HG02870 (cell line): ENCODE results near the gene BAHD1.

ENCODE experiments used
- ATAC-seq: cut with Tn5 transposase; IDR thresholded peaks from one replicate; pipeline ENCODE4 v1.9.1; 2021; ENCODE audit warnings: mild to moderate bottlenecking, moderate library complexity; ENCODE audit not compliant: unreplicated experiment

BAHD1 gene

DNA sequence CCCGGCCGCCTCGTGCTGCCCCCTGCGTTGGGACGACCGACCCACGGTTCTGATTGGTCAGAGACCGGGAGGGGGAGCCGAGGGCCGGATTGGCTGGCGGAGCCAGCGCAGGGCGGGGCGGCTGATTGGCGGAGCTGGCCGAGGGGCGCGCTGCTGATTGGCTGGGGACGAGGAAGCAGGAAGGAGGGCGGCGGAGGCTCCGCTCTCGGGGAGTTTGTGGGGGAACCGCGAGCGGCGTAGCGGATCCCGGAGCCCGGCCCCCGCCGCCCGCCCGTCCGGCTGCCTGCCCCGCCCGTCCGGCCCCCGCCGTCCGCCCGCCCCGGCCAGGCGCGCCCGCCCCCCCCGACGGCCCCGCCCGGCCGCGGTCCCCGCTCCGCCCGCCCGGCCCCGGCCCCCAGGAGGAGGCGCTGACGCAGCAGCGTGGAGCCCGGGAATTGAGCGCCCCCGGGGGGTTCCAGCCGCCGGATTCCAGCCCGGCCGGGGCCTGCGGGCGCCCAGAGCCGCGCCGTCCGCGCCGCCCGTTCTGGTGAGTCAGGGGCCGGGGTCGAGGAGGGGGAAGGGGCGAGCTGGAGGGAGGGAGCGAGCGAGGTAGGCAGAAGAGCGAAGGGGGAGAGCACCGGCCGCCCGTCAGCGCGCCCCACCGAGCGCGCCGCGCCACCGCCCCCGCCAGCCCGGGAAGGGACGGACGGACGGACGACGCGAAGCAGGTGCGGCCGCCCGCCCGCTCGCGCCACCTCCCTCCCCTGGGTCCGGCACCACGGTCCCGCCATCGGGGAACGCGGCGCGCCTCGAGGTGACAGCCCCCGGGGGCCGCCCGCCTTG, at the start of gene BAHD1:
TSS of gene BAHD1 (plus strand) at position 211 of the 822 bp plus-strand sequence. CDS start 17,512 bp downstream, outside the sequence.
- ATAC-seq = peak; percentile 88

DNA sequence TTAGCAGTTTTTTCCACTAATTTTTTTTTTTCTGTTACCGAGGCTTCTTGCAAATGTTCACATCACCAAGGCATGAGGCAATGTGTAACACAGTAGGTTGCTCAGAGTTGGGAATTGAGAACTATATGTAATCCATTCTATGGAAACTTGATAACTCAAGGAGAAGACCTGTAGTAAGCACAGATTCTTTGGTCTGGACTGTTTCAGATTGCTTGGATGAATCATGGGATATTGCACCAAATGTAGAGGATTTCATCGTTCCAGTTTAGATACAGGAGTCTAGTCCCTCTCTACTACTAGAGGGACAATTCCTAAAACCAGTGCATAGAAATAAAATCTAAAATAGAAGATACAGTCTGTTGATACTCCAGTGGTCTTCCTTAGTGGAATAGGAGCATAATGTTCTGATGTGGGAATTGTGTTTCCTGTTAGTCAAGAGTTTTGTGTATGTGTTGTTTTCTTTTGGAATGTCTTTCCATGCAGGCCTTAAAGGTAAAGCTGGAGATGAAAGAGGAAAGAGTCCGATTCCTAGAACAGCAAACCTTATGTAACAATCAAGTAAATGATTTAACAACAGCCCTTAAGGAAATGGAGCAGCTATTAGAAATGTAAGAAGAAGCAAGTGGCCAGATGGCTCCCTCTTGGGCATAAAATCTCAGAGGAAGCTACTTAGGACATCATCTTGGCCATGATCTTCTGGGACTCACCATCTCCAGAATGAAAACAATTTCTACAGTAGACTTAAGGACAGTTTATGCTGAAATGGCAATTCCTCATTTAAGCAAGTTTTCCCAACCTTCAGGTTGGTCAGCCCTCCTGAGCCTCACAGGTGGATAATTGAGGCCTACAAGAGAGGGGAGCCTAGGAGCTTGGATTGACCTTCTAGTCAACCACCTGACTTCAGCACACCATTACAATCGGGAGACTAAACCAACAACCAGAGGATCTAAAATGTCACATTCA, 47.5 kb upstream of the BAHD1 start:
- ATAC-seq = no peak

DNA sequence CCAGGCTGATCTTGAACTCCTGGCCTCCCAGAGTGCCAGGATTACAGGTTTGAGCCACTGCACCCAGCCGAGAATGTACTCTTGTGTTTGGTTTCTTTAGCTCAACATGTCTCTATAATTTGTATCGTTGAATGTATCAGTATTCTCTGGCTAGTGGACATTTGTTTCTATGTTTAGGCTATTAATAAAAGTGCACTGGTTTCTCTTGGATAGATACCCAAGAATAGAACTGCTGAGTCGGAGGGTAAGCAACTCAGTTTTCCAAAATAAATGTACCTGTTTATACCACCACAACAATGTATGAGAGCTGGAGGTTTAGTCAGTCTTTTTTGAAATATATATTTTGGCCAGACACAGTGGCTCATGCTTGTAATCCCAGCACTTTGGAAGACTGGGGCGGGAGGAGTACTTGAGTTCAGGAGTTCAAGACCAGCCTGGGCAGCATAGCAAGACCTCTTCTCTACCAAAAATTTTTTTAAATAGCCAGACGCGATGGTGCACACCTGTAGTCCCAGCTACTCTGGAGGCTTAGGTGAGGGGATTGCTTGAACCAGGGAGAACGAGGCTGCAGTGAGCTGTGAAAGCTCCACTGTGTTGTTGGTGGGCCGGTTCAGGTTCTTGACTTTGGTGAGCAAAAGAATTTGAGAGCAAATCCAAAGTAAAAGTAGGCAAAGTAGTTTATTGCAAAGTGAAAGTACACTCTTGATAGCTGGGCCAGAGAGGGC, 42.9 kb upstream of the BAHD1 start:
- ATAC-seq = no peak

DNA sequence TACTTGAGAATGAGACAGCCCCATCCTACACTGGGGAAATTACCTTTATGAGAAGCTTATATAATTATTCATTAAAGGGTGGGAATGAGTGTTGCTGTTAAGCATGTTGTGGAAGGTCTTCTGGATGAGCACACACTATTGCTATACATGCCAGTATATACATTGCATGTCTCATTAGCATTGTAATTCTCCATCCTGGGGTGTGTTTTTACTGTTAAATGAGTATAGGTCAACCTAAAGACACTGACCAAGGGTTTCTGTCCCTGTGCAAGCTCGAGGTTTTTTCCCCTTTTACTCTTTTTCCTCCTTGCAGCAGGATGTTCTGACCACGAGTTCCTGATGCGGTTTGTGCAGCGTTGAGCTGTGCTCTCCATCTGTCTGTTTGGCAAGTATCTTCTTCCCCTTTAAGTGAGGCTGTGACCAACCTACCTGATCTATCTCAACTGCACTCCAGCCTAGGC, 42.3 kb upstream of the BAHD1 start:
- peak; percentile 89 for ATAC-seq

DNA sequence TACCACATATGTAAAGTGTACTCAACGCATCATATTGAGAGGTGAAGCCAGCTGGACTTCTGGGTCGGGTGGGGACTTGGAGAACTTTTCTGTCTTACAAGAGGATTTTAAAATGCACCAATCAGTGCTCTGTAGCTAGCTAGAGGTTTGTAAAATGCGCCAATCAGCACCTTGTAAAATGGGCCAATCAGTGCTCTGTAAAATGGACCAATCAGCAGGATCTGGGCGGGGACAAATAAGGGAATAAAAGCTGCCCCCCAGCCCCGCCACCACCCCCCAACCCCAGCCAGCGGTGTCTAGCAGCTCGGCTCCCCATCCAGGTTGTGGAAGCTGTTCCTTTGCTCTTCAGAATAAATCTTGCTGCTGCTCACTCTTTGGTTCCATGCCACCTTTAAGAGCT, 41.4 kb upstream of the BAHD1 start:
- no peak for ATAC-seq

DNA sequence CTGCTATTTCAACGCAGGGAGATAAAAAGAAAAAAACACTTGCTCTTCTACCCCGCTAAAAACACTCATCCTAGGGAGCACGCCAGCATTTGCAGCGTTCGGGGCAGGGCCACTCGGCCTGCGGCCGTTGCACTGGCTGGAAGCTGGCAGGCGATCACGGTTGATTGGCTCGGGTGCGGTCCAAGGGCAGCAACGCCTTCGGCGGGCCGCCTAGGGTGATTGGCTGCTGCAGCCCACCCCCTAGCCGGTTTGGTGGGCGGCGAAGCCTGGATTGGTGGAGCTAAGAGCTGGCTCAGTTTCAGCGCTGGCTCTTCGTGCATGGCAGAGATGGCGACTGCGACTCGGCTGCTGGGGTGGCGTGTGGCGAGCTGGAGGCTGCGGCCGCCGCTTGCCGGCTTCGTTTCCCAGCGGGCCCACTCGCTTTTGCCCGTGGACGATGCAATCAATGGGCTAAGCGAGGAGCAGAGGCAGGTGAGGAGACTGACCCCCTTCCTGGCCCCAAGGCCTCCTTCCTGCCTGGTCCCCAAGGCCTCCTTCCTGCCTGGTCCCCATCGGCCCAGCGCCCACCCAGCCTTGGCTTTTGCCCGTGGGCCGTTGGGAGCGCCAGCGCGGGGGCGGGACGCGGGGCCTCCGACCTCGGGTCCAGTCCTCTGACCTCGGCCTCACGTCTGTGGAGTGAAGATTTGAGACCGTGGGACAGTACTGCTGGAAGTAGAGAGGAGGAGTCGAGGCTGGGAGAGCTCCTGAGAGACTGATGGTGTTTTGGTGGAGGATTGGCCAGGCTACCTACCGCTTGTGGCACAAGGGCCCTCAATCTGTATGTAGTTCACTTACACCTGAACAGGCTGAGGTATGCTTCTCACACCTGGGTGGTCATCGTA, 35.0 kb upstream of the BAHD1 start, which contains the start of gene IVD:
TSS of gene IVD (plus strand) at position 295 of the 881 bp plus-strand sequence. CDS start at position 328, 33 bp downstream.
- ATAC-seq = peak; percentile 69

DNA sequence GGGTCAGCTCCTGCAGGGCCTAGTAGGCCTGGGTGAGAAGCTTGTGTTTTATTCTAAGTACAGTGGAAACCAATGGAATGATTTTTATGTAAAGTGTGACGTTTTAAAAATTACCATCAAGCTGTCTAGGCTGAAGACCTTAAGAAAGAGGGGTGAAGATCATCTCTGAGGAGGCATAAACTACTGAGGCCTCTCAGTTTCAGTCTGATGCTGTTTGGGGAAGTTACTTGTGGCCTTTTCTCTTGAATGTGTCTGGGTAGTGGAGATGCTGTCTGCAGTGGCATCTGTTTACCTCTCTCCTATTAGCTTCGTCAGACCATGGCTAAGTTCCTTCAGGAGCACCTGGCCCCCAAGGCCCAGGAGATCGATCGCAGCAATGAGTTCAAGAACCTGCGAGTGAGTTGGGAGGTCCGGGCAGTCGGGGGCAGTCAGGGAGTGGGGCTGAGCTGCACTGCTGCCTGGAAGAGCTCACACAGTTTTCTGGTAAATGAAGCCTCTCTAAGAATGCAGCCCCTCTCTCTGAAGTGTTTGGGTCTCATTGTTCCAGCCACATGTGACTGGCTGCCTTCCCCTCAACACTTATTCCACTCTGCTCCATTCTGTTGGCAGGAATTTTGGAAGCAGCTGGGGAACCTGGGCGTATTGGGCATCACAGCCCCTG, 33.3 kb upstream of the BAHD1 start:
- ATAC-seq = peak; percentile 64

DNA sequence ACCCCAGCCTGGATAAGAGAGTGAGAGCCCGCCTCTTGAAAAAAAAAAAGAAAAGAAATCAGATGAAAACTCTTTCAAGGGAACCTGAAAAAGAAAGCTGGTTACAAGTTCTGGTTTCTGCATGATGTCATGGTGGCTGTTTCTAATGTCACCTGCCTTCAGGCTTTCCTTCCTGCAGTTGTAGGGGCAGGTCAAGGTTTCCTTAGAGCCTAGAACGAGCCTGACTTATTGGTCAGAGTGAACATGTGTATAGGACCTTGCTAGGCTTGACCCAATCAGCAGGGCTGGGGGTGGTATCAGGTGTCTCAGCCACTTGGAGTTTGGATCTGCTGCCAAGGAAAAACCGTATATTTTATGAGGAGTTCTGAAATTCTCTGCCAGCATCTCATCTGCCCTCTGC, 31.4 kb upstream of the BAHD1 start:
- ATAC-seq = peak; percentile 41

DNA sequence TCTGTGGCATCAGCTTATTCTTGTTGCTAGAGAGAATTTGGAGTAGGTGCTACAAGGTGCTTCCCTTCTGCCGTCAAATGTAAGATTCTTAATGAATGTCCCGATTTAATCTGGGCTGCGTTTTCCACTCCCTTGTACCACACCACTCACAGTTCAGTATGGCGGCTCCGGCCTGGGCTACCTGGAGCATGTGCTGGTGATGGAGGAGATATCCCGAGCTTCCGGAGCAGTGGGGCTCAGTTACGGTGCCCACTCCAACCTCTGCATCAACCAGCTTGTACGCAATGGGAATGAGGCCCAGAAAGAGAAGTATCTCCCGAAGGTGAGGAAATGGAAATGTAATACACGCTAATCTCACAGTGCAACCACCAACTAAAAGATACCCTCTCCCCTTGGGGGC, 30.3 kb upstream of the BAHD1 start:
- no peak for ATAC-seq

DNA sequence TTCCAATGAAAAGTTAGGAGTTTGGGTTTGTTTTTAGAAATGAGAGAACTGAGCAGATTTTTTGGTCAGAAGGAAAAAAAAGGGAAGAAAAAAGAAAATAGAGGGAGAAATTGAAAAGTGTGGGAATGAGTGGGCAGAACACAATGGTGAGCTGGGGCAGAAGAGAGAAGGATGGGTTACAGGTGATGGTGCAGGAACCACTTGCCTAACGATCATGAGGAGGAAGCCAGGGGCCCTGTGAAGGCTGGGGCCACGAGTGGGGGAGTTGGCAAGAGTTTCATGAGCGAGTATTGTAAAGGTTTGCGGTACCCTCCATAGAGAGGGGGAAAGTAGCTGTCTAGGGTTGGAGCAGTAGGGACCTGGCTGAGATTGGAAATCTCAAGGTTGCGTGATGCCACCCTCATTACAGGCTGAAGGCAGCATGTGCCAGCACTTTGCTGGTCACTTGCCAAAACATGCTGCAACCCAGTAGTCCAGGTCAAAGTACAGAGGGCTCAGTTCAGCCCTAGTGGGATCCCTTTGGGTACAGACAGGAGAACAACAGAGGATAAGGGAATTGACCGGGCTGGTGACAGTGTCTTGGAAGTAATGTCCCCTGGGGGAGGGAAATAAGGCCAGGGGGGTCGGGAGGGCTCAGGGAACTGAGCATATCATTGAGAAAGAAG, 28.5 kb upstream of the BAHD1 start:
- no peak for ATAC-seq

DNA sequence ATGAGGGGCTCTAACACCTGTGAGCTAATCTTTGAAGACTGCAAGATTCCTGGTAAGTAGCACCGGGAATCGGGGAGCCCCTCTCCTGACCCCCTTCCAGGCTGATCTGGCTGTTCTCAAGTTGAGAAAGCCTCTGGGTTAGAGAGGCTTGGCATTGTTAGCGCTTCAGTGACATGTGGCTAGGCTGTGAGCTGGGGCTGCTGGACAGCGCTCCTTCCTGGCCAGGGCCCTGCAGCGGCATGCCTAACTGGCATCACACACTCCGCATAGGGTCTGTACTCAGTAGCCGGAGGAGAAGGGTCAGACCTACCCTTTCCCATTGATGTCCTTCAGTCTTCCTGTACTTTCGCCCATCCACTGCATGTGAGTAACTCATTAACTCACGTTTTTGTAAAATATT, 27.7 kb upstream of the BAHD1 start:
- ATAC-seq = no peak

DNA sequence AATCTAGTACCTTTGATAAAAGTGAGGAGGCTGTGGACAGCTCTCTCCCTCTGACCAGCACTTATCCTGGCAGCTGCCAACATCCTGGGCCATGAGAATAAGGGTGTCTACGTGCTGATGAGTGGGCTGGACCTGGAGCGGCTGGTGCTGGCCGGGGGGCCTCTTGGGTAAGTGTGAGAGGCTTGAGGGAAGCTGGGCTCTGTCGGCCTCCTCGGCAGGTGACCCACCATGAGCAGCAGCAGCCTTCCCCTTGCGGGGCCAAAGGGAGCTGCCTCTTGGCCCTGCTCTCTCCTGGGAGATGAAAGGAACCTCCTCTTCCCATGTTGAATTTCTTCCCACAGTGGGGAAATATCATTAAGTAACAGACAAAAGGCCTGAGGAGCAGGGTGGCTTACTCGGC, 25.9 kb upstream of the BAHD1 start:
- ATAC-seq = no peak

DNA sequence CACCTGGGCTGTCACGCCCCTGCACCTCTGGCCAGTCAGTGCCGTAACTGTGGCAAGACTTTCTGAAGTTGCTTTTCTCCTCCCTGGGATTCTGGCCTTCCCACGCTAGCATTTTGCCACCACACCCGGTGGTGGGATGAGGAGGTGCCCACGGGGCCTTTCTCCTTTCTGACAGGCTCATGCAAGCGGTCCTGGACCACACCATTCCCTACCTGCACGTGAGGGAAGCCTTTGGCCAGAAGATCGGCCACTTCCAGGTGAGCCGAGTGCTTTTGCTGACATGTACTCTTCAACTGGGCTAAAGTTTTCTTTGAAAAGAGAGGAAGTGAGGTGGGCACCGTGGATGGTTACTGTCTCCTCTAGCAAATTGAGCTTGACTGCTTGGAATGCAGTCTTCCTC, 25.5 kb upstream of the BAHD1 start:
- no peak for ATAC-seq

DNA sequence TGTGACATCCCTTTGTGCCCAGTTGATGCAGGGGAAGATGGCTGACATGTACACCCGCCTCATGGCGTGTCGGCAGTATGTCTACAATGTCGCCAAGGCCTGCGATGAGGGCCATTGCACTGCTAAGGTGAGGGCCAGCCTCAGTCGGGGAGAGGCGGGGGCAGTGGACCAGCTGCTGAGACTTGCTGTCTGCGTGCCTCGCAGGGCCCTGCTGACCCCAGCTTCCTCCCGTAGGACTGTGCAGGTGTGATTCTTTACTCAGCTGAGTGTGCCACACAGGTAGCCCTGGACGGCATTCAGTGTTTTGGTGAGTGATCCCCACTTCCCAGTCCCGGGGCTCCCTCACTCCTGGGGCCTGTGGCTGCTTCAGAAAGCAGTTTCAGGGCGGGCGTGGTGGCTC, 24.7 kb upstream of the BAHD1 start:
- no peak for ATAC-seq

DNA sequence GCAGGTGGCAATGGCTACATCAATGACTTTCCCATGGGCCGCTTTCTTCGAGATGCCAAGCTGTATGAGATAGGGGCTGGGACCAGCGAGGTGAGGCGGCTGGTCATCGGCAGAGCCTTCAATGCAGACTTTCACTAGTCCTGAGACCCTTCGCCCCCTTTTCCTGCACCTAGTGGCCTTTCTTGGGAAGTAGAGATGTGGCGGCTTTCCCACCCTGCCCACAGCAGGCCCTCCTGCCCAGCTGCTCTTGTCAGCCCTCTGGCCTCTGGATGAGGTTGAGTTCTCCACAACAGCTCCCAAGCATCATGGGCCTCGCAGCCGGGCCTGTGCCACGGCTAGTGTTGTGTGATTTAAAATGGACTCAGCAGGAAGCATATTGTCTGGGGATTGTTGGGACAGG, 22.6 kb upstream of the BAHD1 start:
- no peak for ATAC-seq

DNA sequence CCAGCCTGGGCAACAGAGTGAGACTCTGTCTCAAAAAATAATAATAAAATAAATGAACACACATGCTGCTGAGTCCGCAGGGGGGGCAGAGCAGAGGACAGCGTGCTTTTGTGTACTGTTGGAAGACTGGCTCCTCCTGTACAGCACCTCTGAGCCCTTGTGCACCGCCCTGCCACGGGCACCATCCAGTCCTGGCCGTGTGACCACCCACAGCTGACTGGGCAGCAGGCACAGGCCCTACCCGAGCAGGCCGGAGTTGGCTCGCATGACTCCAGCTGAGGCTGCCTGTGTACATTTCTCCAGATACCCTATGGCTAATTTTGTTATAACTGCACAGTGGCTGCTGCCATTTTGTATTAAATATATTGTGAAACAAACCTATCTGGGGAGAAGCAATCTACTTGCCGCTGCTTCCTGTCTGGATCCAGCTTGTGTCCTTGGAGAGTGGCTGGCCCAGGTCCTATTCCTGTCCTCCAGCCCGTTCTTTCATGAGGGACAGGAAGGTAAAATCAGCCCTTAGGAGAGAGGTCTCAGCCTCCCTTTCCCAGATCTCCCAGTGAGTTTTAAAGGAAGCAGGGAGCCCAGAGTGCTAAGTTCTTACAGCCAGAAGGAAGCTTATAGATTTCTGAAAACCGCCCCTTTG, 20.6 kb upstream of the BAHD1 start:
- ATAC-seq = no peak

DNA sequence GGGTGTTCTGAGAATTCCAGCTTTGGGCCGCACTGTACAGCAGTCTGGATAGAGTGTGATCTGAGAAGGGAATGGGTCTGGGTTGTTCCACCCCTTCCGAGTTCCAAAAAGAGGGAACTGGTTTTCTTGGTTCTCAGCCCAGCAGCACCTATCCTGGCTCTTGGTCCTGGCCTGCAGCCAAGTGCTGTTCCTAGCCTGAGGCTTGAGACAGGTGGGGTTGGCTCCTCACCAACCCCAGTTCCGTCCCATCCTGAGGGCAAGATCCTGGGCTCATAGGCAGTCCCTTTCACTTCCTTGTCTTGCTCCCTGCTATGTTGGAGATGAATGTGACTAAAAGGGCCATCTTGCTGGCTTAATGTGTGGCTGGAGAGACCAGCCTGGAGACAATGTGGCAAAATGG, 20.0 kb upstream of the BAHD1 start:
- ATAC-seq = no peak
